ENCODE measurements around the gene LZTS3.
"Not testable (repeated sequence)": the region's sequence is repeated elsewhere in the genome, so short reads cannot be mapped to it uniquely, and the experiment has no call there.

The LZTS3 gene

GRCh38 chr20:3135507-3136070 is 37.8 kb downstream of the LZTS3 start:
- DNase-seq (ENCODE audit: low read depth in 3 of 3): no peak

DNA sequence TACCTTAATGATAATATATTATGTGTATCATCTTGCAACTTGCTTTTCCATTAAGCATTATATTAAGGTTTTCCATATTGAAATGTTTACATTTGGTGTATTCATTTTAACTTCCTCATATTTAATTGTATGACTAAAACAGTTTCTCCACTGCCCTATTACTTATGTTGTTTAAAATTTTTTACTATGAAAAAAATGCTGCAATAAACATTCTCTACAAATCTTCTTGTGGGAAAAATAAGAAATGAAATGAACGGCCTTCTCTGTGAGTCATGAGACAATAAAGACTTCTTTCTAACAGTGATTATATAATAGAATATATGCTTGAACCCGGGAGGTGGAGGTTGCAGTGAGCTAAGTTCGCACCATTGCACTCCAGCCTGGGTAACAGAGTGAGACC is 39.2 kb downstream of the LZTS3 start:
- no peak for DNase-seq (ENCODE audit: low read depth in 3 of 3)

DNA sequence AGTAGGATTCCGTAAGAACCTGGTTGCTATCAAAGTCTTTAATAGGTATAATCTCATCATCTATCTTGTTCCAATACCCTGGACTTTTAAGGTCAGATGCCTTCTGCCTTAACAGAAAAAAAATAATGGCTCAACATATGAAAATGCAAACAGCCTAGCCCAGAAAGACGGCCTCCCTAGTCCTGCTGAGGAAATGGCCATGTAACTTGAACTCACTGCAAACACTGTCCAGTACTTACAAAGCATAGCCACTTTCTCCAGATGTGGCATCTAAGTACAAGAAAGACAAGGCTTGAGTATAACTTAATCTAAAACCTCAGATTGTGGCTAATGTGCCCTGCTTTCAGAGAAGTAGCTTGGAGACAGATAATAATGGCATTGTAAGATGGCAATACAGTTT is 40.2 kb downstream of the LZTS3 start:
- no peak for DNase-seq (ENCODE audit: low read depth in 3 of 3)

GRCh38 chr20:3130051-3130600 is 43.2 kb downstream of the LZTS3 start:
- DNase-seq (ENCODE audit: low read depth in 3 of 3): no peak

DNA sequence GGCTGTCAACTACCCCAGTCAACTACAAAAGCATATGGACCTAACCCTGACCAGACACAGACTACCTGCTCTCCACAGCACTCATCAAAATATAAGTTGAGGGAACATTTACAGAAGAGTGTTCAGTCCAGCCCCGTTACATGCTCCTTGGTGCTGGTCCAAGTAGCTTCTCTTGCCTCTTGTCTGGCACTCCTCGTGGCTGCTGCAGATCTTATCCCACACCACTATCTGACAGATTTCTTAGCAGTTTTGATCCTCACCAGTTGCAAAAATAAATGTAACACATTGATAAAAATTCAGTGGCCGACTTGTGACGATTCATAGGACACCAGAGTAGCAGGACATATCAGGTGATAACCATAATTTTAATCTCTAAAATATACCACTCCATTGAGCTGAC is 44.3 kb downstream of the LZTS3 start:
- DNase-seq (ENCODE audit: low read depth in 3 of 3): no peak

DNA sequence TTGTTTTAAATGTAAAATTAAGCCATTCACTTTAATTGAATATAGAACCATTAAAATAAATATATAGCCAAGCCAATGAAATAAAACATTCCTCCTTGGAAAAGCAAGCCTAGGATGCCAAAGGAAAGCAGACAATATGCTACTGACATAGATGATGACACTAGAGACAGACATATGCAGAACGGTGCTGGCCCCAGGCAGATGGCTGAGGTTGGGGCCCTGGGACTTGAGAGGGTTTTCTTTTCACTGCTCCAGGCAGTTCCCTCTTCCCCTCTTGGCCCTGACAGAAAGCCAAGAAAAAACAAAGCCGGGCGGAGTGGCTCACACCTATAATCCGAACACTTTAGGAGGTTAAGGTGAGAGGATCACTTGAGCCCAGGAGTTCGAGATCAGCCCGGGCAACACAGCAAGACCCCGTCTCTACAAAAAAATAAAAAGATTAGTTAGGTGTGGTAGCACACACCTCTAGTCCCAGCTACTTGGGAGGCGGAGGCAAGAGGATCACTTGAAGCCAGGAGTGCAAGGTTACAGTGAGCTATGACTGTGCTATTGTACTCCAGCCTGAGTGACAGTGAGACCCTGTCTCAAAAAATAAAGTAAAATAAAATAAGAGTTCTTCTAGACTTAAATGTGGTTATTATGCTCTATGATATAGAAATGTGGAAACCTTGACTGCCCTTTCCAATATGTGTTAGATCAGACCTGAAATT is 44.9 kb downstream of the LZTS3 start:
- DNase-seq (ENCODE audit: low read depth in 3 of 3): no peak

- DNase-seq (ENCODE audit: low read depth in 3 of 3): no peak
Observed at GRCh38 chr20:3126527-3126859, 46.9 kb downstream of the LZTS3 start.

DNA sequence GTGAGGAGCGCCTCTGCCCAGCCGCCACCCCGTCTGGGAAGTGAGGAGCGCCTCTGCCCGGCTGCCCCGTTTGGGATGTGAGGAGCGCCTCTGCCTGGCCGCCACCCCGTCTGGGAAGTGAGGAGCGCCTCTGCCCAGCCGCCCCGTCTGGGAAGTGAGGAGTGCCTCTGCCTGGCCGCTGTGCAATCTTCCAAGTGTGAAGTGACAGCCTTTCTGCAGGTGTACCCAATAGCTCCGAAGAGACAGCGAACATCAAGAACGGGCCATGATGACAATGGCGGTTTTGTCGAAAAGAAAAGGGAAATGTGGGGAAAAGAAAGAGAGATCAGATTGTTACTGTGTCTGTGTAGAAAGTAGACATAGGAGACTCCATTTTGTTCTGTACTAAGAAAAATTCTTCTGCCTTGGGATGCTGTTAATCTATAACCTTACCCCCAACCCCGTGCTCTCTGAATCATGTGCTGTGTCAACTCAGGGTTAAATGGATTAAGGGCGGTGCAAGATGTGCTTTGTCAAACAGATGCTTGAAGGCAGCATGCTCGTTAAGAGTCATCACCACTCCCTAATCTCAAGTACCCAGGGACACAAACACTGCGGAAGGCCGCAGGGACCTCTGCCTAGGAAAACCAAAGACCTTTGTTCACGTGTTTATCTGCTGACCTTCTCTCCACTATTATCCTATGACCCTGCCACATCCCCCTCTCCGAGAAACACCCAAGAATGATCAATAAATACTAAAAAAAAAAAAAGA is 47.4 kb downstream of the LZTS3 start:
- DNase-seq (ENCODE audit: low read depth in 3 of 3): not testable (repeated sequence)

DNA sequence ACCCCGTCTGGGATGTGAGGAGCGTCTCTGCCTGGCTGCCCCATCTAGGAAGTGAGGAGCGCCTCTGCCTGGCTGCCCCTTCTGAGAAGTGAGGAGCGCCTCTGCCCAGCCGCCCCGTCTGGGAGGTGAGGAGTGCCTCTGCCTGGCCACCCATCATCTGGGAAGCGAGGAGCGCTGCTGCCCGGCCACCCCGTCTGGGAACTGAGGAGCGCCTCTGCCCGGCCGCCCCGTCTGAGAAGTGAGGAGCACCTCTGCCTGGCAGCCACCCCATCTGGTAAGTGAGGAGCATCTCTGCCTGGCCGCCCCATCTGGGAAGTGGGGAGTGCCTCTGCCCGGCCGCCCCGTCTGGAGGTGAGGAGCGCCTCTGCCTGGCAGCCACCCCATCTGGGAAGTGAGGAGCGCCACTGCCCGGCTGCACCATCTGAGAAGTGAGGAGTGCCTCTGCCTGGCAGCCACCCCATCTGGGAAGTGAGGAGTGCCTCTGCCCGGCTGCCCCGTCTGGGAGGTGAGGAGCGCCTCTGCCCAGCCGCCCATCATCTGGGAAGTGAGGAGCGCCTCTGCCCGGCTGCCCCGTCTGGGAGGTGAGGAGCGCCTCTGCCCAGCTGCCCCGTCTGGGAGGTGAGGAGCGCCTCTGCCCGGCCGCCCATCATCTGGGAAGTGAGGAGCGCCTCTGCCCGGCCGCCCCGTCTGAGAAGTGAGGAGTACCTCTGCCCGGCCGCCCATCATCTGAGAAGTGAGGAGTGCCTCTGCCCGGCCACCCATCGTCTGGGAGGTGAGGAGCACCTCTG is 48.4 kb downstream of the LZTS3 start:
- not testable (repeated sequence) for DNase-seq (ENCODE audit: low read depth in 3 of 3)

DNA sequence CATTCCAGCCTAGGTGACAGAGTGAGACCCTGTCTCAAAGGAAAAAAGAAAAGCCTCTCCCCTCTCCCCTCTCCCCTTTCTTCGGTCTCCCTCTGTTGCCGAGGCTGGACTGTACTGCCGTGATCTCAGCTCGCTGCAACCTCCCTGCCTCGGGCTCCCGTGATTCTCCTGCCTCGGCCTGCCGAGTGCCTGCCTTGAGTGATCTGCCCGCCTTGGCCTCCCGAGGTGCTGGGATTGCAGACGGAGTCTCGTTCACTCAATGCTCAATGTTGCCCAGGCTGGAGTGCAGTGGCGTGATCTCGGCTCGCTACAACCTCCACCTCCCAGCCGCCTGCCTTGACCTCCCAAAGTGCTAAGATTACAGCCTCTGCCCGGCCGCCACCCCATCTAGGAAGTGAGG is 49.2 kb downstream of the LZTS3 start:
- not testable (repeated sequence) for DNase-seq (ENCODE audit: low read depth in 3 of 3)

GRCh38 chr20:3123542-3123941 is 49.8 kb downstream of the LZTS3 start:
- no peak for DNase-seq (ENCODE audit: low read depth in 3 of 3)

GRCh38 chr20:3121955-3122610 is 51.3 kb downstream of the LZTS3 start:
- DNase-seq (ENCODE audit: low read depth in 3 of 3): no peak

- DNase-seq (ENCODE audit: low read depth in 3 of 3): no peak
Observed at GRCh38 chr20:3121271-3121911, 52.0 kb downstream of the LZTS3 start.

DNA sequence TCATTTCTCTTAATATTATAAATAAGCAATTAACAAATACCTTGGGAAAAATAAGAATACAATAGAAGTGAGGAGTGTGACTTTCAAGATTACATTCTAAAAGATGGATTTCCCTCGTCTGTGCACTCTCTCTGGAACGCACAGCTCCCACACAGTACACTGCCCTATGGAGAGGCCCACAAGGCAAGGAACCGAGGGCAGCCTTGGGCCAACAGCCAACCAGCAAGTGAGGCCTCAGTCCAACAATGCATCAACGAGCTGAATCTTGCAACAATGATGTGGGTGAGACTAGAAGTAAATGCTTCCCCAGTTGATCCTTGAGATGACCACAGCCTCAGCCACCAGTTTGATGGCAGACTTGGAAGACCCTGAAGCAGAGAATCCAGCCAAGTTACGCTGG is 54.3 kb downstream of the LZTS3 start:
- DNase-seq (ENCODE audit: low read depth in 3 of 3): no peak

- DNase-seq (ENCODE audit: low read depth in 3 of 3): peak in 2 of 3 experiments; percentile 21 to 28
Observed at GRCh38 chr20:3117839-3118379, 55.4 kb downstream of the LZTS3 start.

- DNase-seq (ENCODE audit: low read depth in 3 of 3): no peak
Observed at GRCh38 chr20:3116341-3116740, 57.0 kb downstream of the LZTS3 start.

GRCh38 chr20:3115190-3116107 is 57.9 kb downstream of the LZTS3 start:
- DNase-seq (ENCODE audit: low read depth in 3 of 3): no peak

Data from stimulated activated CD4-positive, alpha-beta T cell treated with anti-CD3 and anti-CD28 coated beads, TNF-alpha, amount 100 ng/mL, for 4 hours (primary cell).